Activated CD4-positive, alpha-beta T cell treated with anti-CD3 and anti-CD28 coated beads for 36 hours (primary cell): ENCODE results near the gene SCLT1. TPM values are rescaled to one million over a fixed set of nuclear protein-coding genes. Genes with fewer than 3 reads are reported as not detected.
"Not testable (repeated sequence)": the region's sequence is repeated elsewhere in the genome, so short reads cannot be mapped to it uniquely, and the experiment has no call there.

Source experiments
- ATAC-seq: fragments of 200-7000 bp; cut with Tn5 transposase; one replicate; pipeline ENCODE4 v1.10.0; 2021; ENCODE audit warnings: mild to moderate bottlenecking, moderate library complexity
- CTCF ChIA-PET: fragments of 350-600 bp; sonication (Branson Sonifier 250); formaldehyde crosslinking; loops from one replicate; lab custom pipeline; 2021; ENCODE audit warnings: antibody characterized with exemption; lab: Charles Lee
- POLR2A ChIA-PET: fragments of 350-600 bp; sonication (Branson Sonifier 250); formaldehyde crosslinking; loops from one replicate; lab custom pipeline; 2021; ENCODE audit warnings: antibody characterized with exemption, inconsistent platforms; lab: Charles Lee
- DNase-seq: peaks from one replicate; pipeline ENCODE4 v3.0.0-alpha.2; 2020
- H3K27ac Mint-ChIP-seq: one replicate; pipeline ENCODE4 v1.8.0; 2021; ENCODE audit warnings: mixed read lengths
- H3K27me3 Mint-ChIP-seq: one replicate; pipeline ENCODE4 v1.8.0; 2021; ENCODE audit warnings: mixed read lengths
- H3K36me3 Mint-ChIP-seq: one replicate; pipeline ENCODE4 v1.8.0; 2021; ENCODE audit warnings: low read depth, mixed read lengths
- H3K4me1 Mint-ChIP-seq: one replicate; pipeline ENCODE4 v1.8.0; 2021; ENCODE audit warnings: mixed read lengths
- H3K4me3 Mint-ChIP-seq: one replicate; pipeline ENCODE4 v1.8.0; 2021; ENCODE audit warnings: mild to moderate bottlenecking, moderate library complexity, mixed read lengths
- H3K9me3 Mint-ChIP-seq: one replicate; pipeline ENCODE4 v1.8.0; 2021; ENCODE audit warnings: low read depth, mixed read lengths
- intact Hi-C, 2 experiments: fragments of 100-400 bp; cut with DNase I in 1 of 2; cut with micrococcal nuclease in 1 of 2; formaldehyde crosslinking; loops; one replicate each; pipeline versions ENCODE4 v1.14.2 to v1.15.1; 2022 to 2024; cut with DNase I, micrococcal nuclease
- total RNA-seq, 2 experiments: library from RNA; stranded (reverse); gene quantifications; one replicate each; pipeline ENCODE4 v1.2.3, GENCODE V29; 2021

Gene SCLT1
- total RNA-seq = 10 to 100 TPM; 18.7 to 19.3 TPM

- H3K9me3 Mint-ChIP-seq = no peaks in the 10 kb centered on the region
- CTCF ChIA-PET = interaction anchor here (0.5 to 1.4 kb wide), 5 partner anchors 24 to 804 kb away, joined by 3 to 4 read pairs (median 3); no protein-coding TSS in a partner anchor
- H3K27ac Mint-ChIP-seq = peak within 1 kb of the TSS; percentile 35
- H3K4me1 Mint-ChIP-seq = peaks cover 27% of the 10 kb centered on the region
- H3K4me3 Mint-ChIP-seq = no peak within 1 kb of the TSS
- intact Hi-C loops = loop anchor here (1.0 to 5.0 kb wide), 8 partner anchors 231 to 1211 kb away; partner anchors contain the start of genes ABHD18 (in 1 of the 2), MFSD8 (in 1 of the 2) and PLK4 (in 1 of the 2)
- POLR2A ChIA-PET = interaction anchor here (0.6 to 1.7 kb wide), 4 partner anchors 13 to 707 kb away, joined by 3 to 13 read pairs (median 4); no protein-coding TSS in a partner anchor
- DNase-seq = peak; percentile 98
- peak; percentile 94 for ATAC-seq
- H3K27me3 Mint-ChIP-seq = no peaks in the 10 kb centered on the region
- peaks cover 3% of the 10 kb centered on the region for H3K36me3 Mint-ChIP-seq
Measured at GRCh38 chr4:129093191-129093920, at the start of gene SCLT1. TSS of gene SCLT1 (minus strand) at chr4:129093539. CDS start at chr4:129093103, 436 bp downstream.

DNA sequence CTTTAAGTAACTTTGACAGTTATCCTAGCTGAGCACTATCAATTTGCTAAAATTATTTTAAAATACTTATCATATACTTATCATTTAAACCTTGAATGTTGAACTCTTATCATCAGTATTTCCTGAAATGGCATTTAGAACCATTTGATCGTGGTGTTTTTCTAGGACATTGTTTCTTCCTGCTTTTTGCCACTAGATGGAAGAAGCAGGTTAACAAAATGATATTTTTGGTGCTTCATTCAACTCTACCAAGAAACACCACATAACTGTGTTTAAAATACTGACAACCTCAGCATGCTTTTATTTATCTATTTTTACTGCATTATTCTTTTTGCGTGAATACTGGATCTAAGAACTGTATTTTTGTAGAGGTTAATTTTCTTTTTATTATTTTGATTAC is 47.2 kb upstream of the SCLT1 start:
- DNase-seq (no peak), ATAC-seq (no peak)
- ChIA-PET POLR2A (no interaction called here), CTCF (no interaction called here)
- Mint-ChIP-seq H3K9me3 (no peaks in the 10 kb centered on the region), H3K4me3 (no peak overlapping the region), H3K4me1 (no peaks in the 10 kb centered on the region), H3K36me3 (no peaks in the 10 kb centered on the region), H3K27me3 (peaks cover 5% of the 10 kb centered on the region), H3K27ac (no peak overlapping the region)
- intact Hi-C loops = no loop called here

DNA sequence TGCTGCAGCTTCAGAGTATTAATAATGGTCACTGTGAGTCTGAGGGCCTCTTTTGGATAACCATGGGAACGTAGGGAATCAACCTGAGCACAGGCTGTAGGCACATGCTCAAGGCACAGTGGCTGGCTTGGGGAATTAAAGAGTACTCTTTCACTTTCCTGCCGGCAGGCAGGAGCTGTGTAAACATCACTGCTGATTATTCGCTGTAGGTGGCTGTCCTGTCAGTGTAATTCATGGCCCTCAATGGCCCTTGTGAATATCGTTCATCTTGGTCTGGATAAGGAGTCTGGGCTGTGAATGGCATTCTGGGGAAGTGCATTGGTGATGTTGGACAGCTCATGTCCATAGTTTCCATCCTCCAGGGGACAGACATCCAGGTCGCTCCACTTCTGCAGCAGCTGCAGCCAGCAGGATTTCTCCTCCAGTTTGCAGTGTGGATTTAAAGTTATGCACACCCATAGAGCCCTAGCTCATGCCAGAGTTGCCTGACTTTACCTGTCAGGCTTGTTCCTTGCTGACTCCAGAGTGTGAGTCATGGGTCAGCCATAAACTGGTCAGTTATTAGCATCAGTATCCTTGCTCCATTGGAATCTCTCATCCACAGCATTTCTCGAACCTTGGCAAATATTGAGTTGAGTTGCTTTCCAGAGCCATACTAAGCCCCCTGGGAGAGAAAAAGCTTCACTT is 45.6 kb upstream of the SCLT1 start:
- Mint-ChIP-seq H3K4me3 (no peak overlapping the region), H3K27ac (no peak overlapping the region)
- no peak for ATAC-seq

GRCh38 chr4:129136433-129136832 is 43.1 kb upstream of the SCLT1 start:
- Mint-ChIP-seq H3K9me3 (peaks cover 4% of the 10 kb centered on the region), H3K4me1 (no peaks in the 10 kb centered on the region), H3K36me3 (no peaks in the 10 kb centered on the region), H3K4me3 (no peak overlapping the region), H3K27me3 (peaks cover 2% of the 10 kb centered on the region), H3K27ac (no peak overlapping the region)
- intact Hi-C loops = no loop called here
- DNase-seq (no peak), ATAC-seq (no peak)
- POLR2A ChIA-PET = no interaction called here
- CTCF ChIA-PET = no interaction called here

More for the DNA sequence above, 45.6 kb upstream of the SCLT1 start:
- intact Hi-C loops = no loop called here
- ChIA-PET POLR2A (no interaction called here), CTCF (no interaction called here)
- no peaks in the 10 kb centered on the region for H3K36me3 Mint-ChIP-seq
- H3K27me3 Mint-ChIP-seq = peaks cover 2% of the 10 kb centered on the region
- no peaks in the 10 kb centered on the region for H3K4me1 Mint-ChIP-seq
- no peak for DNase-seq
- no peaks in the 10 kb centered on the region for H3K9me3 Mint-ChIP-seq

GRCh38 chr4:129131343-129131742 is 38.0 kb upstream of the SCLT1 start:
- intact Hi-C loops = no loop called here
- Mint-ChIP-seq H3K9me3 (peaks cover 4% of the 10 kb centered on the region), H3K4me3 (no peak overlapping the region), H3K36me3 (no peaks in the 10 kb centered on the region), H3K27me3 (no peaks in the 10 kb centered on the region), H3K27ac (no peak overlapping the region), H3K4me1 (no peaks in the 10 kb centered on the region)
- POLR2A ChIA-PET = no interaction called here
- no peak for ATAC-seq
- CTCF ChIA-PET = no interaction called here
- no peak for DNase-seq

DNA sequence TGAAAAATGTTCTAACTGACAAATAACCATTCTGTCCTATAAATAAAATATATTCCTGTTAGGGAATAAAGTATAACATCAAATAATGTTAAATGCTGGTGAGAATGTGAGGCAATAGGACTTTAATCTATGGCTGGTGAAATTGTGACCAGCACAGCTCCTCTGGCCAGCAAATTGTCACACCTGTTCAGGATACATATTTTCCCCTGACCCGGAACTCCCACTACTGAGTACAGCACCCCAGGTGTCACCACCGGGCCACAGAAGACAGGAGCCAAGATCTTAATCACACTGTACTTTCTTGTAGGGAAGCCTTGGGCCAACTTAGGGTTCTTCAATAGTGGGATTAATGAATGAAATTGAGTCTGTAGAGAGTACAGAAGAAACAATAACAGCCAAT is 35.8 kb upstream of the SCLT1 start:
- ChIA-PET CTCF (no interaction called here), POLR2A (no interaction called here)
- no peaks in the 10 kb centered on the region for H3K36me3 Mint-ChIP-seq
- H3K4me3 Mint-ChIP-seq = no peak overlapping the region
- intact Hi-C loops = no loop called here
- H3K27me3 Mint-ChIP-seq = no peaks in the 10 kb centered on the region
- ATAC-seq = no peak
- H3K4me1 Mint-ChIP-seq = no peaks in the 10 kb centered on the region
- no peak overlapping the region for H3K27ac Mint-ChIP-seq
- peaks cover 5% of the 10 kb centered on the region for H3K9me3 Mint-ChIP-seq
- no peak for DNase-seq

GRCh38 chr4:129126614-129127013 is 33.3 kb upstream of the SCLT1 start:
- intact Hi-C loops, H3K4me1 Mint-ChIP-seq, H3K9me3 Mint-ChIP-seq, POLR2A ChIA-PET, H3K36me3 Mint-ChIP-seq, H3K27me3 Mint-ChIP-seq, DNase-seq, H3K27ac Mint-ChIP-seq, H3K4me3 Mint-ChIP-seq, ATAC-seq: not testable (repeated sequence)
- CTCF ChIA-PET = interaction anchor here (0.6 kb wide), 1 partner anchor 117 kb away, joined by 3 read pairs; no protein-coding TSS in a partner anchor

DNA sequence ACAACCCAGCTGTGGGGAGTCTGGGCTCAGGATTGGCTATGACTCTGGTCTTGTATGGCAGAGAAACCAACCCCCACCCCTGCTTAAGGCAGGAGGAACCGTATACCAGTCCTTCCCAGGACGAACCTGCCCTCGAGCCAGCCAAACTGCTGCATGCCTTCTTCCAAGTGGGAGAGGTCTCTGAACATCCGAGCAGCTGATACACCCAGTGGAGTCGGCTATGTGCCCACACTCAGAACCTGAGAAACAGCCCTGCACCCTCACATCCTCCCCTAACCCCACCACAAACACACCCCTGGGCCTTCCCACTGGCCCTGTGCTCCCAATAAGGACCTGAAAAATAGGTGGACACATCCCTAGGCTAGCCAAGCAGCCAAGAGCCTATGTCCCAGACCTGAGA is 24.4 kb upstream of the SCLT1 start:
- ChIA-PET CTCF (interaction anchor here (0.6 kb wide), 1 partner anchor 24 kb away, joined by 3 read pairs; no protein-coding TSS in a partner anchor), POLR2A (no interaction called here)
- Mint-ChIP-seq H3K9me3 (no peaks in the 10 kb centered on the region), H3K27me3 (no peaks in the 10 kb centered on the region), H3K4me1 (no peaks in the 10 kb centered on the region), H3K36me3 (no peaks in the 10 kb centered on the region), H3K4me3 (no peak overlapping the region), H3K27ac (no peak overlapping the region)
- ATAC-seq (no peak), DNase-seq (no peak)
- intact Hi-C loops = no loop called here

GRCh38 chr4:129113919-129114318 is 20.6 kb upstream of the SCLT1 start:
- POLR2A ChIA-PET = no interaction called here
- intact Hi-C loops = no loop called here
- H3K27me3 Mint-ChIP-seq = no peaks in the 10 kb centered on the region
- H3K9me3 Mint-ChIP-seq = no peaks in the 10 kb centered on the region
- no peak for ATAC-seq
- H3K36me3 Mint-ChIP-seq = peaks cover 2% of the 10 kb centered on the region
- DNase-seq = no peak
- no peaks in the 10 kb centered on the region for H3K4me1 Mint-ChIP-seq
- H3K27ac Mint-ChIP-seq = no peak overlapping the region
- CTCF ChIA-PET = interaction anchor here (0.6 kb wide), 1 partner anchor 163 kb away, joined by 3 read pairs; no protein-coding TSS in a partner anchor
- no peak overlapping the region for H3K4me3 Mint-ChIP-seq

GRCh38 chr4:129113434-129113833 is 20.1 kb upstream of the SCLT1 start:
- ATAC-seq = no peak

GRCh38 chr4:129111919-129112318 is 18.6 kb upstream of the SCLT1 start:
- peaks cover 2% of the 10 kb centered on the region for H3K36me3 Mint-ChIP-seq
- no peak overlapping the region for H3K4me3 Mint-ChIP-seq
- DNase-seq (no peak), ATAC-seq (no peak)
- H3K27ac Mint-ChIP-seq = no peak overlapping the region
- no peaks in the 10 kb centered on the region for H3K27me3 Mint-ChIP-seq
- no peaks in the 10 kb centered on the region for H3K4me1 Mint-ChIP-seq
- intact Hi-C loops = no loop called here
- ChIA-PET POLR2A (no interaction called here), CTCF (no interaction called here)
- no peaks in the 10 kb centered on the region for H3K9me3 Mint-ChIP-seq

More at GRCh38 chr4:129113434-129113833, 20.1 kb upstream of the SCLT1 start:
- Mint-ChIP-seq H3K4me1 (no peaks in the 10 kb centered on the region), H3K36me3 (peaks cover 2% of the 10 kb centered on the region), H3K4me3 (no peak overlapping the region), H3K27ac (no peak overlapping the region), H3K27me3 (no peaks in the 10 kb centered on the region), H3K9me3 (no peaks in the 10 kb centered on the region)
- POLR2A ChIA-PET = no interaction called here
- CTCF ChIA-PET = no interaction called here
- no peak for DNase-seq
- intact Hi-C loops = no loop called here
